ENCODE measurements around the gene RIT2.

The RIT2 gene

DNA sequence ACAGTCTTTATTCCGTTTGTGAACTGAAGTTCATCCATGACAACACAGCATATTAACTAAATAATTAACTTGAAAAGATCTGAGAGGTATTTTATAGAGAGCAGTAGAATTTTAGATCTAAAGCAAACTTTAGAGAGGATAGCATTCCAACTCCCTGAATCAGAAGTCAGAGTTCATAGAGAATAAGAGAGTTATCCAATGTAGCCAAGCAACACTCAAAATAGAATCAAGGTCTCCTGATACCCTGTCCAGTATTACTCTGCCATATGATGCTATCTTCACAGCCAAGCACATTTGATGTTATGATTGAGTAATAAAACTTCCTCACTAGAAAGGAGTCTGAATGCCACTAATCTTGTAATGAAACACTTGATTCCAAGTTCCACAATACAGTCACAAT, 55.5 kb downstream of the RIT2 start:
- no peaks in the 10 kb centered on the region for H3K4me1 Mint-ChIP-seq
- no peak overlapping the region for H3K4me3 Mint-ChIP-seq
- no peaks in the 10 kb centered on the region for H3K9me3 Mint-ChIP-seq
- H3K27ac Mint-ChIP-seq, result no peak overlapping the region
- H3K27me3 Mint-ChIP-seq, result no peaks in the 10 kb centered on the region
- no peaks in the 10 kb centered on the region for H3K36me3 Mint-ChIP-seq

DNA sequence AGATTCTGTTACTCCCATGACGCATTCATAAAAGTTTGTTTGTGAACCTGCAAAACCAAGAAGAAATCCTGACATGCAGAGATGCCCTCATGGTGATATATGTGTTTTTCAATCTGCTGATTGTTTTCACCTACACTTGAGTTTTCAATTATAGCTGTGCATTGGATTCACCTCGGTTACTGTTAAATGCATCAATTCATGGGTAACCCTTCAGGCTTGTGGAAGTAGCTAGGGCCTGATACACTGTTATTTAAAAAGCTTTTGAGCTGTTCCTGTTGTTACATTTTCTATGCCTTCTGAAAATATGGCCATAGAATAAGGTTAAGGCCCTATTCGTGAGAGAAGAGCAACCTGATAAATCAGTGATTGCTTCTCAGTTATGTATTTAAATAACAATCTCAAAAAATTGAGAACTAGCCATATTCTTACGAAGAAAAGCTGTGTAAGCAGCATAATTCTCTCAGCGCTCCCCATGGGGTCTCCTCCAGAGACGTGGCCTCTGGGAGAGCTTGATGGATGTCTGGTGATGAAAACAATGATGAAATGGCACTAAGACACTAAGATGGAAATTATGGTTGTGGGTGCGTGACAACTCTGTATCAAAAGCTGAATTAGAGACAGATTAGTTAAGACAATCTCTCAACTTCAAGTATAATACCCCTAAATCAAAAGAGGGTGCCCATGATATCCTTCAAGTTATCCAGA, 60.5 kb downstream of the RIT2 start:
- no peaks in the 10 kb centered on the region for H3K36me3 Mint-ChIP-seq
- H3K27ac Mint-ChIP-seq, result no peak overlapping the region
- H3K4me3 Mint-ChIP-seq, result no peak overlapping the region
- H3K9me3 Mint-ChIP-seq, result no peaks in the 10 kb centered on the region
- no peaks in the 10 kb centered on the region for H3K27me3 Mint-ChIP-seq
- no peaks in the 10 kb centered on the region for H3K4me1 Mint-ChIP-seq

DNA sequence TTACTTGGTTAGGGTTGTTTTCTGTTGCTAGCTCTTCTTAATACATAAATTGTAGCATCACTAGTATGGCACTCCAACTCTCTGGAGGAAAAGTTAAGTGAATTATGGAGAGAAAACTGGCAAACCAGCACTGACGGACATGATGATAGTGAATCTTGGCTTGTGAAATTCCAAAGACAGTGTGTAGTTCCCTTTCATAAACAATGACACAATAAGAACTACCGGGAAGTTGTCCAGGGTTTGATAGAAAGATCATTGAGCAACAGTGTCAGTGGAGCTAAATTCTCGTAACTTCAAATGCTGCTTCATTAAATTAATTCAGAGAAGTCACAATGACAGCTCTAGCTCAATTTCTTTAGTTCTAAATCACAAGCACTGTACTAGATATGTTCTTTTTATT, 66.5 kb downstream of the RIT2 start:
- no peaks in the 10 kb centered on the region for H3K36me3 Mint-ChIP-seq
- no peaks in the 10 kb centered on the region for H3K9me3 Mint-ChIP-seq
- H3K27me3 Mint-ChIP-seq, result no peaks in the 10 kb centered on the region
- no peaks in the 10 kb centered on the region for H3K4me1 Mint-ChIP-seq
- H3K4me3 Mint-ChIP-seq, result no peak overlapping the region
- no peak overlapping the region for H3K27ac Mint-ChIP-seq

DNA sequence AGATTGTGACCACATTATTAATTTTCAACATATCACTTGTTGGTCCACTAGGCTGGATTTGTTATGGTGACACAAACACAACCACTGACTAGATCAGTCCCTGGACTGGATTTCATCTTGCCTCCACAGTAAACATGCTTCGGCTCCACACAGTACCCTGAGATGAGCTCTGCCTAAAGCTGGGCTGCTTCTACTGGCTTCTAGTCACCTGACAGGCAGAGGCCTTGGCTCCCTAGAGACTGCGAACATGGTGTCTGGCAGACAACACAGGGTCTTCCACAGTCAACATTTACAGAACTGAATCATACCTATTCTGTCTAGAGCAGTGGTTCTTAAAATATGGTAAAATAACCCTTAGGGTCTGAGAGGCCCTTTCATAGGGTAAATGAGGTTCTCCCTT, 69.2 kb downstream of the RIT2 start:
- Mint-ChIP-seq H3K9me3 (no peaks in the 10 kb centered on the region), H3K36me3 (no peaks in the 10 kb centered on the region), H3K4me1 (no peaks in the 10 kb centered on the region), H3K27ac (no peak overlapping the region), H3K27me3 (no peaks in the 10 kb centered on the region), H3K4me3 (no peak overlapping the region)

DNA sequence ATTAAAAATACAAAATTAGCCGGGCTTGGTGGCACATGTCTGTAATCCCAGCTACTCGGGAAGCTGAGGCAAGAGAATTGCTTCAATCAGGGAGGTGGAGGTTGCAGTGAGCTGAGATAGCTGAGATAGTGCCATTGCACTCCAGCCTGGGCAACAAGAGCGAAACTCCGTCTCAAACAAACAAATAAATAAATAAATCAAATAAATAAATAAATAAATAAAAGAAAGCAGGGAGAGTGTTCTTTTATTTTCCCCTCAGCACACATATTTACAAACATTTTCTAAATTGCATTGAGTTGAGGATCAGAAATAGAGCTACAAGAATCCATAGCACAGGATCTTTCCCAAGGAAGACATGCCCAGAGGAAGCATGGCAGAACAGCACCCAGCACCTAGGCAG, 71.9 kb downstream of the RIT2 start:
- H3K4me1 Mint-ChIP-seq, result no peaks in the 10 kb centered on the region

DNA sequence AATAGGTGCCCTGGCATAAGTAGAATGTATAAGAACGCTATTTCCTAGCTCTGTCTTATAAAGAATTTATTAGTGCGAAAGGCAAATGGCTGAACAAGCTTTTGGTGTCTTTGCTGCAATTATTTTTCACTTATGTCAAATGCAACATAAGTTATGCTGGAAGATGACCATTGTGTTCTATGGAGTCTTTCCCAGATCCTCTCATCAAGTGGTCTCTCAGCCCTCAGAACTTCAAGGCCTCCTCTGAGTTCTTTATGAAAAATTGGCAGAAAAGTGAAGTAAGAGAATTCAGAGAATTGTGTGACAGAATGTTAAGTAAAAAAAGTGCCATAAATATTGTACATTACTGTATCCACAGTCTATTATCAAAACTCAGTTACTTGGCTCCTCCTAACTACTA, 75.2 kb downstream of the RIT2 start:
- Mint-ChIP-seq H3K9me3 (no peaks in the 10 kb centered on the region), H3K27ac (no peak overlapping the region), H3K27me3 (no peaks in the 10 kb centered on the region), H3K4me1 (no peaks in the 10 kb centered on the region), H3K4me3 (no peak overlapping the region), H3K36me3 (no peaks in the 10 kb centered on the region)

More for the DNA sequence above, 71.9 kb downstream of the RIT2 start:
- Mint-ChIP-seq H3K27me3 (no peaks in the 10 kb centered on the region), H3K4me3 (no peak overlapping the region), H3K27ac (no peak overlapping the region), H3K9me3 (no peaks in the 10 kb centered on the region), H3K36me3 (no peaks in the 10 kb centered on the region)

DNA sequence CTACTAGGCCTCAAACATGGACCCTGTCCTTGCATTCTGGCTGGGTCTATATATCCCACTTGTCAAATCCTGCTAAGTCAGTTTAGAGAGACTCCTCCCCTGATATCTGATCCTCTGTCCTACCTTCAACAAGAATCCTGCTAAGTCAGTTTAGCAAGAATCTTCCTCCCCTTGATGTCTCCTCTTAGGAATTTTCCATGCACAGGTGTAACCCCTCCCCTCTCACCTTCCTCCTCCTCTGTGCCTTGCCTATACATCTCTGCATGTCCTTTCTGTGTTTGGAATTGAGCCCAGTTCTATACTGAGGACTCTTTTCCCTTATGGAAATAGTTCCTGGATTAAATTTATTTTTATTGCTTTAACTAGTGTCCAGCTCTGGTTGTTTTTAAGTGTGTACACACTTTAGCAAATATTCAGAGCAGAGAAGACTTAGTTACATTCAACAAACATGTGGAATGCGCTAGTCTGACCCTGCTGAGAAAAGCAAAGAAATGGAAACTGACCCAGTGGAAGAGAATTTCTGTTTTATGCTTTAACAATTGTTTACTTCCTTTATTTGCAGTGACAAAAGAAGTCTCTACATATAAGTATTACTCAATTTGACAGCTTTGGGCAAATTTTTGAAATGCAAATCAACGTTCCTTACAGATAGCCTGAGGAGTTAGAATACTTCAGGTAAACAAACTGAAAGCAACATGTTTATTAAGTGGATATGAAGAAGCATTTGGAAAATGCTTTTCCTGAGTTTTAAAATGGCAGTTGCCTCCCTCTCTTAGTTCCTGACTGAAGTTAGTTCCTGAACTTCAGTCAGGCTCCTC, 80.6 kb downstream of the RIT2 start:
- Mint-ChIP-seq H3K27ac (no peak overlapping the region), H3K4me3 (no peak overlapping the region), H3K36me3 (no peaks in the 10 kb centered on the region), H3K9me3 (no peaks in the 10 kb centered on the region), H3K4me1 (no peaks in the 10 kb centered on the region), H3K27me3 (no peaks in the 10 kb centered on the region)

DNA sequence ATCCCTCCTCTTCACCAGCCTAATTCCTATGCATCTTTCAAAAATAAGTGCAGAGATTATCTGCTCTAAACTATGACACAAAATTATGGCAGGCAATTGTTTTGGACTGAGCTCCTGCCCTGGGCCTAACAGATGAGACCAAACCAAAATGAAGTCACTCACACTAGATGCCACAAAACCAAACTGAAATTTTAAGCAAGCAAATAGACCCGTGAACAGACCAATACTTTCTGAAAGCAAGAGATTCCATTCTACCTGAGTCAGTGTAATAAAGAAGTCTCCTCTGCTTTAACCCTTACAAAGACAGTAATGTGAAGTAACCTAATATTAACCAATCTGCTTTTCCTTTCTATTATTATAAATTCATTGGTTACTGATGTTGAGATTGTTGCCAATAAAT, 84.3 kb downstream of the RIT2 start:
- no peak overlapping the region for H3K4me3 Mint-ChIP-seq
- H3K27me3 Mint-ChIP-seq, result no peaks in the 10 kb centered on the region
- no peaks in the 10 kb centered on the region for H3K4me1 Mint-ChIP-seq
- H3K9me3 Mint-ChIP-seq, result no peaks in the 10 kb centered on the region
- H3K27ac Mint-ChIP-seq, result no peak overlapping the region
- no peaks in the 10 kb centered on the region for H3K36me3 Mint-ChIP-seq

DNA sequence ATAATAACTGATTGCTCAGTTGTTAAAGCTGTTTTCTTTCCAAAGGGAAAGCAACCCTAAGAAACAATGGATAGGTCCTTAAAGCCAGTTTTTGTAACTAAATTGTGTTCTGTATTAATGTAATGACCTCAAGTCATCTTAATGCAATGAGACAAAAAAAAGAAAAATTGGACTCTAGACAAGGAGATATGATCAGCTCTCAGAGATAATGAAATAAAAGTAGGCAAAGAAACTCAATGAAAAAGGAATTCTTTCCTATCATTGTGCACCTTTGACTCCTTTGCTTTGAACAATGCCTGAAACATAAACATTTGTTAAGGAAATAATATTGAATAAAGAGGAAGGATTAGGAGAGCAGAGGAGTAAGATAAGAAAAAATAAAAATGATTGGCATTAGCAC, 86.1 kb downstream of the RIT2 start:
- no peak overlapping the region for H3K4me3 Mint-ChIP-seq
- H3K9me3 Mint-ChIP-seq, result no peaks in the 10 kb centered on the region
- H3K27ac Mint-ChIP-seq, result no peak overlapping the region
- no peaks in the 10 kb centered on the region for H3K36me3 Mint-ChIP-seq
- no peaks in the 10 kb centered on the region for H3K27me3 Mint-ChIP-seq
- no peaks in the 10 kb centered on the region for H3K4me1 Mint-ChIP-seq

DNA sequence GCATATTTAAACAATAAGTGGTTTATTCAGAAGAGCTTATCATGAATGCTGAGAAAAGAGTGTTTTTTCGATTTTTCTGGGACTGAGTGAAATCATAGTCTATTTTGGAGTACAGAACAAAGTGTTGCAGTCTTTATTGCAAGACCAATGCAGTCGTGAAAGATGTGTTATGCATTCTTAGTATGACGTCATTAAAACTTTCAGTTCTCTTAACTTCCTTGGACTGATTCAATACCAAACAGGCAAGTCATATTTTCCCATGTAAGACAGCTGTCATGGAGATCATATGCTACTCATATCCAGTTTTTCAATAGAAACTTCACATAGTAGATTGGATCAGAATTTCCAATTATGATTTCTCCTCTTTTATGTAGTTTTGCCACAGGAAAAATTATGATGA, 92.6 kb downstream of the RIT2 start:
- Mint-ChIP-seq H3K4me1 (no peaks in the 10 kb centered on the region), H3K4me3 (no peak overlapping the region), H3K36me3 (no peaks in the 10 kb centered on the region), H3K9me3 (peaks cover 19% of the 10 kb centered on the region), H3K27ac (no peak overlapping the region), H3K27me3 (no peaks in the 10 kb centered on the region)

DNA sequence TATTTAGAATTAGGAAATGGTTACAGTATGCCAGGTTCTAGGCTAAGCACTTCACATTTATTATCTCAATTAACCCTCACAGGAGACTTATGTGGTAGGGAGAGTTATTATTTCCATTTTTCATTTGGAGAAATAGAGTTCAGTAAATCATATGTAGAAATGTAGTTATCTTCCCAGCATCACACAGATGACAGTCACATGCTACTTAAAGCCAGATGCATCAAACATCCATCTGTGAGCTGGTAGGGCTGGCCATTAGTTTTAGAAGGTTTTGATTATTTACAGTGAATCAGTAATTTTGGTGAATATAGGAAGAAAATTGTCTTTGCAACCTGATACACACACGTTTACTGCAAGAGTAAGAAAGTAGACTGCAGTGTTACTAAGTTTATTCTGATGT, 97.9 kb downstream of the RIT2 start:
- Mint-ChIP-seq H3K4me1 (no peaks in the 10 kb centered on the region), H3K27me3 (no peaks in the 10 kb centered on the region), H3K4me3 (no peak overlapping the region)

DNA sequence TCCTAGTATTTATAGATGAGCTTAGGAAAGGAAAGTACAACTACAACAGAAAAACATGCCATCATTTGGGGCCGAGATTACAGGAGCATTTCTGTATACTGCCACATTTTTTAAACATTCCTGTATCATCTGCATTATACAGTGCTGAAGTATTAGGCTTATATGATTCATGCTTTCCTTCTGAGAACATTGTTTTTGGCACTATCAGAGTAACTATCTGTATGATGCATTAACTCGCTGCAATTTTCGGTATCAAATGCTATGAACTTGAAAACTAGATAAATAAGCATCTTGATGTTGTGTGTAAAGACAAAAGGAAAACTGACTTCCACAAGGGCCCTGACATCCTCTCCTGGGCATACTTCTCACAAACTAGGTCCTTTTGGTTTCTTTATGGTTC, 102.0 kb downstream of the RIT2 start:
- H3K9me3 Mint-ChIP-seq, result peaks cover 6% of the 10 kb centered on the region
- H3K27ac Mint-ChIP-seq, result no peak overlapping the region
- no peak overlapping the region for H3K4me3 Mint-ChIP-seq
- H3K27me3 Mint-ChIP-seq, result no peaks in the 10 kb centered on the region
- no peaks in the 10 kb centered on the region for H3K4me1 Mint-ChIP-seq
- no peaks in the 10 kb centered on the region for H3K36me3 Mint-ChIP-seq

More for the DNA sequence above, 97.9 kb downstream of the RIT2 start:
- H3K36me3 Mint-ChIP-seq, result no peaks in the 10 kb centered on the region
- no peak overlapping the region for H3K27ac Mint-ChIP-seq
- peaks cover 12% of the 10 kb centered on the region for H3K9me3 Mint-ChIP-seq

DNA sequence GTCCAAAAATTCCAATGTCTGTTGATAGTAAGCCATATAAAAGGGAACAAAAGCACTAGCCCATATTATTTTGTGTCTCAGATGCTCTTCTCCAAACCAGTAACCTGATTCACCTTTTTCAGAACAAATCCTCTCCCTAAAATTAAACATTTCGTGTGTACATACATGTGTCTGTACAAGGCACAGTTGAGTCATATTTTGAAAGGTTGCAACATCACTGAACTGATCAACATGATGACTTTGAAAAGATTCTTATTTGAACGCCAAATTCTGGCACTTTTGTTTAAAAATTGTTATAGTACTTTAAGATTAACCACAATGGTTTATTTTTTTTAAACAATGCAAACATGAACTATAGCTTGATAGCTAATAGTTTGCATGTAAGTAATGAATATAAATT, 102.5 kb downstream of the RIT2 start:
- Mint-ChIP-seq H3K36me3 (no peaks in the 10 kb centered on the region), H3K9me3 (peaks cover 5% of the 10 kb centered on the region), H3K27me3 (no peaks in the 10 kb centered on the region), H3K4me3 (no peak overlapping the region), H3K27ac (no peak overlapping the region), H3K4me1 (no peaks in the 10 kb centered on the region)

DNA sequence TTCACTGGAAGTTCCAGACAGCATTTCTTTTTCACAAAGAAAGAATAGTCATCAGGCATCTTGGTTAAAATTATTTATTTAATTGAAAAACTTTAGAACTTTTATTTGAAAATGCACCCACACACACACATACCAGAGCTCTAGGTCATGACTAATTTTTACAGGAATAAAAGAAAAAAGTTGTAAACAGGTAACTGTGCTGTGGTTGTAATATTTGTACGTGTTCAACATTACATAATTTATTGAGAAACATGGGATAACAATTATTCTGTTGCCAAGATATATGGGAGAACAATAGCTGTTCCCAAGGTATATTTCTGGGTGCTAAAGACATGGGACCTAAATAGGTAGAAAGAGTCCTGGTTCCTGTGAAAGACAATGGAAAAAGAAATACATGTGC, 104.9 kb downstream of the RIT2 start:
- H3K9me3 Mint-ChIP-seq, result peaks cover 5% of the 10 kb centered on the region
- no peak overlapping the region for H3K27ac Mint-ChIP-seq
- H3K4me1 Mint-ChIP-seq, result no peaks in the 10 kb centered on the region
- H3K36me3 Mint-ChIP-seq, result no peaks in the 10 kb centered on the region
- H3K27me3 Mint-ChIP-seq, result no peaks in the 10 kb centered on the region
- H3K4me3 Mint-ChIP-seq, result no peak overlapping the region

DNA sequence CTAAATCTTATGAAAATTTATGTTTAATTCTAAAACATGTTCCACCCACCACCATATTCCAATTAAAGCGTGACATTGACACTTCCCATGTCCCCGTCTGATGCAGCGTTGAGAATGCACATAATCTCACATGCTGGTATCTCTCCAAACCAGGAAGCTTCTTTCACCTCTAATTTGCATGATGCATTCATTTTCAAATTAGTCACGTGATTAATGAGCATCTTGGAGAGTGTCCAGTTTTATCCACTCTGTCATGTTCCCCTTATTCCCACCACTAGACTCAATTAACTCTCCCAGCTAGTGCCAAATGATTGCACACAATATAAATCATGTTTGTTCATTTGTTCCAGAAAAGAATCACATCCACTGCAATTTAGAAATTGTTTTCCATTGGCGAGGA, 105.8 kb downstream of the RIT2 start:
- H3K27me3 Mint-ChIP-seq, result no peaks in the 10 kb centered on the region
- H3K27ac Mint-ChIP-seq, result no peak overlapping the region
- no peaks in the 10 kb centered on the region for H3K36me3 Mint-ChIP-seq
- no peak overlapping the region for H3K4me3 Mint-ChIP-seq
- H3K4me1 Mint-ChIP-seq, result no peaks in the 10 kb centered on the region
- peaks cover 5% of the 10 kb centered on the region for H3K9me3 Mint-ChIP-seq

DNA sequence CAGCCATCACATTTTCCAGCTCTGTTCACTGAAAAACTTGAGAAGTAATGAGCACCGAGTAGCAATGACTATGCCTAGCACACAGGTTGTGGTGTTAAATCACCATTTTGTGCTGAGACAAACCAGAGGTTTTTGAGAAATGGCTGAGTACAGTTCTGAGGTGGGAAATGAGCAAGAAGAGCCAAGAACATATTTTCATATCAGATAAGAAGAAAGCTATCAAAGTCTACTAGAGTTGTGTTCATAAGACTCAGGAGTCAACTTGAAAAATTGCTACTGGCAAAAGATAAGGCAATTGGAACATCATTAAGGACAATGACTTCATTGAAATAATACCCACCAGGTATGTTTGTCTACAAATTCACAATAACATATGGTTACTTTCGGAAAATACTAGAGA, 108.1 kb downstream of the RIT2 start:
- Mint-ChIP-seq H3K4me3 (no peak overlapping the region), H3K36me3 (no peaks in the 10 kb centered on the region), H3K27me3 (no peaks in the 10 kb centered on the region), H3K9me3 (peaks cover 5% of the 10 kb centered on the region), H3K4me1 (no peaks in the 10 kb centered on the region), H3K27ac (no peak overlapping the region)

Data from activated naive CD4-positive, alpha-beta T cell treated with anti-CD3 and anti-CD28 coated beads, Interleukin-2, amount 50 U/mL, for 24 hours (primary cell).